HG03025 (cell line): ENCODE measurements around the gene SNX10.

Source experiments
- ATAC-seq: cut with Tn5 transposase; IDR thresholded peaks from one replicate; pipeline ENCODE4 v1.9.1; 2021; ENCODE audit warnings: mild to moderate bottlenecking, moderate library complexity; ENCODE audit not compliant: unreplicated experiment, low FRiP score

SNX10 gene

DNA sequence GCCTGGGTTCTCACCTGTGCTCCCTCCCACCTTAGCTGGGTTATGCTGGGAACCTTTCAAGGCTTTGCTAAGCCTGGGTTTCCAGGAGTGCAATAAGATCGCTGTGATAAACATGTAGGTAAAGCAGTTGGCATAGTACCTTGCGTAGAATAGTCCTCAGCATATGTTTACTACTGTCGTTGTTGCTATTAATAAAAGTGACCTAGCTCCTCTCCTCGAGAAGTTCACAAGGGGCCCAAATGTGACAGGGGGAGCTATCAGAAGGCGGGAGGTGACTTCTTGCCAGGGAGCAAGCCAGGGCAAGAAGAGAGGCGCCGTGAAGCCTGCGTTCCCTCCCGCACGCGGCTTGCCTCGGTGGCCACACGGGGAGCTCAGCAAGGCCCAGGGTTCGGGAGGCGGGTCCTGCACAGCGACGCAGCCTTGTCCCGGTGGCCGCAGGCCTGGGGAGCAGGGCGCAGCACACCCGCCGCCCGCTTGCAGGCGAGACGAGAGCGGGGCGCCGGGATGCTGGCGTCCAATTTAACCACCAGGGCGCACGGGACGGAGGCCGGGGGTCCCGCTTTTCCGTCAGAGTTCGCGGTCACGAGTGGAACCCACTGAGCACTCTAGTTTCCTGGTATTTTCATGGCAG is 106.2 kb downstream of the SNX10 start:
- ATAC-seq, result peak; percentile 28

GRCh38 chr7:26398427-26398755 is 106.7 kb downstream of the SNX10 start:
- ATAC-seq, result peak; percentile 58

DNA sequence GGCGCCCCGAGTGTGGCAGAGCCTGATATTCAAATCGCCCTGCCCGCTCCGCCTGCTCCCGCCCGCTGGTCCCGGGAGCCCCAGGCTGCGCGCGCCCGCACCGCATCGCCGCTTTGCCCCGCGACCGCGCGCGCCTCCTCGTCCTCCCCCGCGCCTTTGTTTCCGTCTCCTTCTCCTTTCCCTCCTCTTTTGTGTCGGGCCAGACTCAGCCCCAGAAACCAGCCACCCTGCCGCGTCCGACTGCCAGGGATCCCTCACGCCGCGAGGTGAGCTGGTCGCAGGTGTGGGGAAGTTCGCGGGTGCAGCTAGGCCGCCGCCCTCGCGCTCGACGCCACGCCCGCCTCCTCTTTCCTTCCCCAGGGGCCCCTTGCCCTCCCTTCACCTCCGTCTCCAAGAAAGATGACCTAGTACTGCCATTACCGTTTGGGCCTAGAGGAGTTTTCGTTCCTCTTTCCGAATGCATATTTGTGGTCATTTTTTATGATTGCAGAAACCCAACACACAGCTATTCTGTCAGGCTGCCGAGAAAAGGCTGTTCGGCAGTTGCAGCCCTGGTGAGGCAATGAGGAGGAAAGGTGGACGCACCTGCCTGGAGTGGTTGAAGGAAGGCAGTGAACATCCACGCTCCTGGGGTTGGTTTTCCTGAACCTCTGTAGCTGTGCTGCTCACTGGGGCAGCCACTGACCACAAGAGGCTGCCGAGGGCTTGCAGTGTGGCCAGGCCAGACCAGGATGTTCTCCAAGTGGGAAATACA is 107.3 kb downstream of the SNX10 start:
- ATAC-seq, result peak; percentile 94

DNA sequence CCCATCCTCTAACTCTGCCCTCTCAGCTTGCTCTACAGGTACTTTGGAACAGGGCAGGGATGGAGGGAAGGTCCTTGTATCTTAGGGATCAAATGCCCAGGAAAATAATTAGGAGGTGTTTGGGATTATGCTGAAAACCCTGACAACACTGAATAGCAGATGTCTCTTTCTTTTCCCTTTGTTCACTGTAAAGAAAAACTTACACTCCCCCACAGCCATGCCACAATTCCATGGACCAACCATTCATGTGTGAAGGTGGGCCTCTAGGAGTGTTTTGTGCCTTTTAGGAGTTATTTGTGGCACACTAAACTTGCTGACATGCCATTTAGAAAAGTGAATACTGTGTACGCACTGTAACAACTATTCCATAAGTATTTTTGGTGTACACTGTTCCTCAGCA is 108.1 kb downstream of the SNX10 start:
- ATAC-seq, result no peak

DNA sequence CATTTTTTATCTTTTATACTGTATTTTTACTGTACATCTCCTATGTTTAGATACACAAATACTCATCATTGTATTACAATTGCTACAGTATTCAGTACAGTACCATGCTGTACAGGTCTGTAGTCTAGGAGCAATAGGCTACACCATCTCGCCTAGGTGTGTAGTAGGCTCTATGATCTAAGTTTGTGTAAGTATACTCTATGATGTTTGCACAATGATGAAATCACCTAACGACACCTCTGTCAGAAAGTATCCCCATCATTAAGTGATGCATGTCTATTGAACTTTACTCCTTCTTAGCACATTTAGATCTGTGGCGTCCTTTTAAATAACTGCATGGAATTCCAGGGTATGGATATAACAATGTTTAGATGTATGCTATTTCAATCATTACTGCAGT is 112.0 kb downstream of the SNX10 start:
- ATAC-seq, result no peak

- ATAC-seq, result no peak
Measured at GRCh38 chr7:26404189-26404996, 112.7 kb downstream of the SNX10 start.

- no peak for ATAC-seq
Measured at GRCh38 chr7:26406433-26406832, 114.8 kb downstream of the SNX10 start.

DNA sequence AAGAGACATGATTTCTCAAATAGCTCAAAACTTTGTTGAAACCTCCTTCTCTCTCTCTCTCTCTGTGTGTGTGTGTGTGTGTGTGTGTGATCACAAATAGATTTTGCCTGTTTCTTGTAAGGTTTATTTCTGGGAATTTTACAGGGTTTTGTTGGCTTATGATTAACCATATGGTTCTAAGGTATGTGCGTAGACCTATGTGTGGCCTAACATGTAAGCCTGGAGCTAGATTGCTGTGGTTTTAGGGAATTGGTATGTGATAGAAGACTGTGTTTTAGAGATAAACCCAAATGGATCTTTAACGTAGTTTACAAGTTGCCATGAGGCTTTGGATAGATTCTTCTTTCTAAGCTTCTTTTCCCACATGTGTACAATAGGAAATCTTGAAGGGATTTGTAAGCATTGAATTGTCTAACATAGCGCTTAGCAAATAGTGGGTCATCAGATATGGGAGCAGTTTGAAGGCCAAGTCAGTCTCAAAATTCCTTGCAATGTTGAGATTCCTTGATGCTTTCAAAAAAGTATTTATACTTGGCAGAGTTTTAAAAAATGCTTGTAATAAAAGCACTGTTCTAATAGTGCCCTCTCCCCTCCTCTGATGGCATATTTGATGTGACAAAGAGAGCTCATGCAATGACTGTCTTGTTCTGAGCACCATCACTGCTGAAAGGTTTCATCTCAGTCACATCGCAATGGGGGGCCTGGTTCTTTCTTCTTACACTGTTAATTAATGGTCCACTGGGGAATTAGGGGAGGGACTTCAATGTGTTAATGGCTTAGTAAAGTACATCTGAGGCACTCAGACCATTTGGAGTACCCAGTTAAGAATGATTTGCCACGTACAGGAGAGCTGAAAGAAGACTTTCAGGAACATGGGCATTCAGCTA is 118.2 kb downstream of the SNX10 start:
- no peak for ATAC-seq

GRCh38 chr7:26413007-26413691 is 121.5 kb downstream of the SNX10 start:
- no peak for ATAC-seq

DNA sequence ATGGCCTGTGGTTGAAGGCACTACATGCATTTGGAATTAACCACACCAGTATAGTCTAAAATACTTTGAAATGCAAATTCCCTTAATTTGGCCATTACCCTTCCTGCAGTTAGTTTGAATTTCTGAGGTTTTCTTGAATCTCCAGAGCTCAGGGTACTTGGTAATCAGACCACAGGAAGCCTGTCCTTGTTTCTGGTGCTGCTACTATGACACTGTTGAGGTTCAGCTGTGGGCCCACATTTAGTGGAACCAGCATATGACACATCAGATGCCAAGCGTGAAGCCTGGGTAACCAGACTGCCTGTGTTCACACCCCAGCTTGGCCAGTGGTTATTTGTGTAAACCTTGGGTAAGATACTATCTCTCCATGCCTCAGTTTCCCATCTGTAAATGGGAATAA is 124.3 kb downstream of the SNX10 start:
- no peak for ATAC-seq

GRCh38 chr7:26417911-26418413 is 126.3 kb downstream of the SNX10 start:
- no peak for ATAC-seq

DNA sequence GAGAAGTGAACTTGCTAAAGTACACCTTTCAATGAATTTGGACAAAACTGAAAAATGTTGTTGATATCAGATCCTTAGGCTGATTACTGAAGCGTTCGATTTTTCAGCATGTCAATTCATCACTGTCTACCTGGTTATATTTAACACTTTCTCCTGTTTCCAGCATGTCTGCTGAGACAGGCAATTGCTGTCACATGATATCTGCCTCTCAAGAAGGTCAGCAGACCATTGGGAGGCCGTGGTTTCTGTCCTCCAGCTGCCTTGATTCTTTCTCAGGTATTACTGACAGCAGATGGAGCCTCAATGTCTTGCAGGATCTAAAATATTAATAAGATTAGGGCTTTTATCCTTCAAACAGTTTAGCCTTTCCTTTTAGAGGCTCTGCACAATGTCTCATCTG is 127.5 kb downstream of the SNX10 start:
- no peak for ATAC-seq

DNA sequence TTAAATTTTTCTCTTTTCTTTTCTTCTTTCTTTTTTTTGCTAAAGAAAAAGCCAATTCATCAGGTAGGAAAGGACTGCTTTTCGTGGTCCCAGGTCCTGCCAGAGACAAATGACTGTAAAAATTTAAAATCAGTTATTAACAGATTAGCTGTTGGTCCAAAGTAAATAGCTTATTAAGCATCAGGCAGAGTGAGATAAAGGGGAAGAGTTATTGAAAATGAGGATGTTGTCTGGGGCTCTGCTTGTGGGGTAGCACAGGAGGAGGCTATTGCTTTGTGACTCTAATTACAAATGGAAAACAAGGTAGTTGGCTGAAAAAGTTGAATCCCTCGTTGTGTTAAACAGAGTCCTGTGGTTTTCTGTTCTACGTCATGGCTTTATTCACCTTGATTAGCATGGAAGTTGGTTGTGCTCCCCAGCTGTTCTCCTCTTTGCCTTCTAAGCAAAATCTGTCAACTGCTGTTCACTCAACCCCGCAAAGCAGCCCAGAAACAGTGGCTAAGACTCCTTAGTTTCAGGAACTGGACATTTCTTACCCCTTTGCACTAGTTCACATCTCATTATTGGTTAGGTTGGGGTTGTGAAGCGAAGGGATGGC is 128.9 kb downstream of the SNX10 start:
- ATAC-seq, result no peak

- ATAC-seq, result no peak
Measured at GRCh38 chr7:26422761-26423160, 131.1 kb downstream of the SNX10 start.

DNA sequence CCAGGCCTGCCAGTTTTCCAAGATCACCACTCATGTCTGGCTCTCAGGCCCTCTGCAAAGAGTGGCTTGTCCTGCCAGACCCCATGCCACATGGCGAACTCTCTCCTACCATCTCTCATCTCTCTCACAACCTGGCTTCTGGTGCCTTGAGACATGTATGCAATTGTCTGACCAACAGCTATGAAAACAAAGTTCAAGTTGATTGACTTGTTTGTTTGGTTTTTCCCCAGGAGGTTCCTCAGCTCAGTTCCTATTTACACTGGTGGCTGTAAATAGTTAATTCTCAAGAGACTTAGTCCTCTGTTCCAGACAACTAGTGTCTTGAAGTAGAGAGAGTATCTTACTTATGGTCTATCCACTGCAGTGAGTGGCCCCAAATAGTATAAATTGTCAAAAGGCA is 131.8 kb downstream of the SNX10 start:
- ATAC-seq, result no peak
